ENCODE data around the gene AIDA.
A peak's percentile ranks its signal among the peaks of the same experiment; 100 is the strongest.

DNA sequence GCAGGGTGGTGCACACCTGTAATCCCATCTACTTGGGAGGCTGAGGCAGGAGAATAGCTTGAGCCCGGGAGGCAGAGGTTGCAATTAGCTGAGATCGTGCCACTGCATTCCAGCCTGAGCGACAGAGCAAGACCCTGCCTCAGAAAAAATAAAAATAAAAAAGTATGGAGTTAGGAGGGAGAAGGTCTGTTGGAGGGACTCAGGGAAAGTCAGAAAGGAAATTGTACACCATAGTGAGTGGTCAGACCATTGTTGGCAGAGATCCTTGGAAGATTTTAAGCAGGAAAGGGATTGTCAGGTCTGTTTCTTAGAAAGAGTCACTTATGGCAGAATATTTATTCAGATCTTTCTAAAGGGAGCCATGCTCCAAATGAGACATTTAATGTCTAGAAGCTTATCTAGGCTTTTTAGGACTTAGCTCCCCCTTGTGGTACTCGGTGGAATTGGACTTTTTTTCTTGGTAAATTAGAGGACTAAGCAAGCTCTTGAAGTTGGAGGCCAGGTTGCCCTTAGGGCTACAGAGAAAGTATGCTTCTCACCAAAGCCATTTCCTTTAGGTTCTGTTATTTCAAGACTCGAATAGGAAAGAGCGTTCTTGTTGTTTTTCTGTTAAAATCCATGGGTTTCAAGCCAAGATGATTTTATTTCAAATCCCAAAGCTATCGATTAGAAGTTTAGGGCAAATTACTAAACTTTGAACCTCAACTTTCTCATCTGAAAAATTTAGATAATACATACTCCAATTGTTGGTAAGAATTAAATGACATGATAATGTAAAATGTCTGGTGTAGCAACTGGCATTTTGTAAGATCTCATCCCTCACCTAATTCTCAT lies 77.9 kb downstream of the AIDA start:
- TF ChIP-seq EP300 (IDR thresholded peaks at IDR 0.05; ENCODE audit: borderline replicate concordance) (no peak), CEBPB (IDR thresholded peaks at IDR 0.05) (no peak), RAD21 (IDR thresholded peaks at IDR 0.05; ENCODE audit: low read depth) (peak; percentile 71), TCF12 (IDR thresholded peaks at IDR 0.05; ENCODE audit: low read depth) (no peak), TEAD4 (IDR thresholded peaks at IDR 0.05) (no peak), TAF1 (IDR thresholded peaks at IDR 0.05; ENCODE audit: low read depth) (no peak), EGR1 (IDR thresholded peaks at IDR 0.05) (no peak)
- TF ChIP-seq, protein P1, sequence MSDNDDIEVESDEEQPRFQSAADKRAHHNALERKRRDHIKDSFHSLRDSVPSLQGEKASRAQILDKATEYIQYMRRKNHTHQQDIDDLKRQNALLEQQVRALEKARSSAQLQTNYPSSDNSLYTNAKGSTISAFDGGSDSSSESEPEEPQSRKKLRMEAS (IDR thresholded peaks at IDR 0.05): no peak
- TF ChIP-seq, protein P2, sequence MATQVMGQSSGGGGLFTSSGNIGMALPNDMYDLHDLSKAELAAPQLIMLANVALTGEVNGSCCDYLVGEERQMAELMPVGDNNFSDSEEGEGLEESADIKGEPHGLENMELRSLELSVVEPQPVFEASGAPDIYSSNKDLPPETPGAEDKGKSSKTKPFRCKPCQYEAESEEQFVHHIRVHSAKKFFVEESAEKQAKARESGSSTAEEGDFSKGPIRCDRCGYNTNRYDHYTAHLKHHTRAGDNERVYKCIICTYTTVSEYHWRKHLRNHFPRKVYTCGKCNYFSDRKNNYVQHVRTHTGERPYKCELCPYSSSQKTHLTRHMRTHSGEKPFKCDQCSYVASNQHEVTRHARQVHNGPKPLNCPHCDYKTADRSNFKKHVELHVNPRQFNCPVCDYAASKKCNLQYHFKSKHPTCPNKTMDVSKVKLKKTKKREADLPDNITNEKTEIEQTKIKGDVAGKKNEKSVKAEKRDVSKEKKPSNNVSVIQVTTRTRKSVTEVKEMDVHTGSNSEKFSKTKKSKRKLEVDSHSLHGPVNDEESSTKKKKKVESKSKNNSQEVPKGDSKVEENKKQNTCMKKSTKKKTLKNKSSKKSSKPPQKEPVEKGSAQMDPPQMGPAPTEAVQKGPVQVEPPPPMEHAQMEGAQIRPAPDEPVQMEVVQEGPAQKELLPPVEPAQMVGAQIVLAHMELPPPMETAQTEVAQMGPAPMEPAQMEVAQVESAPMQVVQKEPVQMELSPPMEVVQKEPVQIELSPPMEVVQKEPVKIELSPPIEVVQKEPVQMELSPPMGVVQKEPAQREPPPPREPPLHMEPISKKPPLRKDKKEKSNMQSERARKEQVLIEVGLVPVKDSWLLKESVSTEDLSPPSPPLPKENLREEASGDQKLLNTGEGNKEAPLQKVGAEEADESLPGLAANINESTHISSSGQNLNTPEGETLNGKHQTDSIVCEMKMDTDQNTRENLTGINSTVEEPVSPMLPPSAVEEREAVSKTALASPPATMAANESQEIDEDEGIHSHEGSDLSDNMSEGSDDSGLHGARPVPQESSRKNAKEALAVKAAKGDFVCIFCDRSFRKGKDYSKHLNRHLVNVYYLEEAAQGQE (IDR thresholded peaks at IDR 0.05; ENCODE audit: low read depth): no peak

Measured in Ishikawa (cell line).